T-helper 17 cell (primary cell): ENCODE data around the gene INPP4B. TPM values are rescaled to one million over a fixed set of nuclear protein-coding genes. Genes with fewer than 3 reads are reported as not detected.

ENCODE experiments used
- ATAC-seq: fragments of 150-1000 bp; cut with Tn5 transposase; 2 replicates; pipeline ENCODE4 v1.10.0; 2021; ENCODE audit warnings: mild to moderate bottlenecking, moderate library complexity
- DNase-seq, 3 donors: peaks; one replicate each; pipeline versions ENCODE4 v3.0.0 to v3.0.0-alpha.2; 2020 to 2021
- H3K9me3 ChIP-seq: one replicate; pipeline ENCODE4 v1.7.0; 2013; ENCODE audit warnings: low read length, mild to moderate bottlenecking; ENCODE audit not compliant: control insufficient read depth, poor library complexity, severe bottlenecking
- H3K27ac Mint-ChIP-seq: one replicate; pipeline ENCODE4 v1.8.0; 2022; ENCODE audit warnings: mild to moderate bottlenecking, moderate library complexity, mixed read lengths
- H3K27me3 Mint-ChIP-seq: one replicate; pipeline ENCODE4 v1.8.0; 2022; ENCODE audit warnings: mixed read lengths
- H3K36me3 Mint-ChIP-seq: one replicate; pipeline ENCODE4 v1.8.0; 2022; ENCODE audit warnings: low read depth, mixed read lengths
- H3K4me1 Mint-ChIP-seq: one replicate; pipeline ENCODE4 v1.8.0; 2022; ENCODE audit warnings: mild to moderate bottlenecking, mixed read lengths
- H3K4me3 Mint-ChIP-seq: one replicate; pipeline ENCODE4 v1.8.0; 2022; ENCODE audit warnings: mild to moderate bottlenecking, moderate library complexity, mixed read lengths
- total RNA-seq, 4 donors: library from RNA in 2 of 4; stranded (reverse) in 2 of 4; gene quantifications; one replicate each; pipeline ENCODE4 v1.2.3 and lab custom pipeline; 2022 to 2026

INPP4B gene
- total RNA-seq (100 to 1,000 TPM in 1 of 2 donors, 10 to 100 TPM in 1; 91.8 to 102 TPM), total RNA-seq (lab: John Stamatoyannopoulos, UW) (330 to 368 reads per million in 2 donors)

- DNase-seq (peak; percentile 13 to 25 (median 24)), ATAC-seq (peak; percentile 63)
- no peaks in the 10 kb centered on the region for H3K36me3 Mint-ChIP-seq
- peaks cover 19% of the 10 kb centered on the region for H3K4me1 Mint-ChIP-seq
- peak within 1 kb of the TSS; percentile 94 for H3K4me3 Mint-ChIP-seq
- H3K27me3 Mint-ChIP-seq = peaks cover 32% of the 10 kb centered on the region
- H3K9me3 ChIP-seq = no peaks in the 10 kb centered on the region
- H3K27ac Mint-ChIP-seq = peak within 1 kb of the TSS; percentile 47
These were observed at the start of gene INPP4B for GRCh38 chr4:142846108-142846728. INPP4B (minus strand) TSS chr4:142846301.

GRCh38 chr4:142893012-142893411 lies 46.9 kb upstream of the INPP4B start:
- Mint-ChIP-seq H3K4me3 (no peak overlapping the region), H3K4me1 (no peaks in the 10 kb centered on the region), H3K36me3 (no peaks in the 10 kb centered on the region), H3K27ac (no peak overlapping the region), H3K27me3 (no peaks in the 10 kb centered on the region)
- no peaks in the 10 kb centered on the region for H3K9me3 ChIP-seq
- no peak for DNase-seq
- ATAC-seq = no peak

GRCh38 chr4:142886566-142886965 lies 40.5 kb upstream of the INPP4B start:
- no peak overlapping the region for H3K4me3 Mint-ChIP-seq
- H3K9me3 ChIP-seq = no peaks in the 10 kb centered on the region
- DNase-seq = no peak
- ATAC-seq = no peak
- H3K4me1 Mint-ChIP-seq = no peaks in the 10 kb centered on the region
- no peaks in the 10 kb centered on the region for H3K36me3 Mint-ChIP-seq
- H3K27me3 Mint-ChIP-seq = peaks cover 11% of the 10 kb centered on the region
- H3K27ac Mint-ChIP-seq = no peak overlapping the region

- no peak overlapping the region for H3K27ac Mint-ChIP-seq
- no peaks in the 10 kb centered on the region for H3K9me3 ChIP-seq
- peaks cover 14% of the 10 kb centered on the region for H3K27me3 Mint-ChIP-seq
- no peaks in the 10 kb centered on the region for H3K36me3 Mint-ChIP-seq
- no peak for ATAC-seq
- no peak overlapping the region for H3K4me3 Mint-ChIP-seq
- H3K4me1 Mint-ChIP-seq = no peaks in the 10 kb centered on the region
- no peak for DNase-seq
These were observed 37.1 kb upstream of the INPP4B start for GRCh38 chr4:142883040-142883832.

- Mint-ChIP-seq H3K36me3 (no peaks in the 10 kb centered on the region), H3K4me3 (no peak overlapping the region), H3K27ac (no peak overlapping the region), H3K4me1 (no peaks in the 10 kb centered on the region), H3K27me3 (peaks cover 19% of the 10 kb centered on the region)
- H3K9me3 ChIP-seq = no peaks in the 10 kb centered on the region
- no peak for ATAC-seq
- DNase-seq = no peak
These were observed 36.1 kb upstream of the INPP4B start for GRCh38 chr4:142882159-142882558.

- no peak for ATAC-seq
- H3K4me1 Mint-ChIP-seq = no peaks in the 10 kb centered on the region
- H3K4me3 Mint-ChIP-seq = no peak overlapping the region
- H3K27ac Mint-ChIP-seq = no peak overlapping the region
- no peak for DNase-seq
- H3K36me3 Mint-ChIP-seq = no peaks in the 10 kb centered on the region
- H3K9me3 ChIP-seq = no peaks in the 10 kb centered on the region
- H3K27me3 Mint-ChIP-seq = peaks cover 19% of the 10 kb centered on the region
These were observed 35.2 kb upstream of the INPP4B start for GRCh38 chr4:142881331-142881730.

- no peak overlapping the region for H3K4me3 Mint-ChIP-seq
- peaks cover 7% of the 10 kb centered on the region for H3K27me3 Mint-ChIP-seq
- no peaks in the 10 kb centered on the region for H3K4me1 Mint-ChIP-seq
- H3K9me3 ChIP-seq = no peaks in the 10 kb centered on the region
- no peak overlapping the region for H3K27ac Mint-ChIP-seq
- no peaks in the 10 kb centered on the region for H3K36me3 Mint-ChIP-seq
- DNase-seq (no peak), ATAC-seq (no peak)
These were observed 29.0 kb upstream of the INPP4B start for GRCh38 chr4:142875117-142875516.

GRCh38 chr4:142874684-142875083 lies 28.6 kb upstream of the INPP4B start:
- H3K27me3 Mint-ChIP-seq = peaks cover 11% of the 10 kb centered on the region

GRCh38 chr4:142866685-142867084 lies 20.6 kb upstream of the INPP4B start:
- no peak overlapping the region for H3K4me3 Mint-ChIP-seq
- H3K27ac Mint-ChIP-seq = no peak overlapping the region
- no peaks in the 10 kb centered on the region for H3K9me3 ChIP-seq
- H3K27me3 Mint-ChIP-seq = peaks cover 27% of the 10 kb centered on the region
- H3K36me3 Mint-ChIP-seq = no peaks in the 10 kb centered on the region
- ATAC-seq = no peak
- no peaks in the 10 kb centered on the region for H3K4me1 Mint-ChIP-seq
- no peak for DNase-seq

More at GRCh38 chr4:142874684-142875083, 28.6 kb upstream of the INPP4B start:
- no peak for DNase-seq
- no peaks in the 10 kb centered on the region for H3K36me3 Mint-ChIP-seq
- H3K4me3 Mint-ChIP-seq = no peak overlapping the region
- H3K4me1 Mint-ChIP-seq = no peaks in the 10 kb centered on the region
- no peaks in the 10 kb centered on the region for H3K9me3 ChIP-seq
- no peak for ATAC-seq
- H3K27ac Mint-ChIP-seq = no peak overlapping the region

- peaks cover 39% of the 10 kb centered on the region for H3K27me3 Mint-ChIP-seq
- H3K4me3 Mint-ChIP-seq = no peak overlapping the region
- no peaks in the 10 kb centered on the region for H3K9me3 ChIP-seq
- no peaks in the 10 kb centered on the region for H3K36me3 Mint-ChIP-seq
- no peak overlapping the region for H3K27ac Mint-ChIP-seq
- no peak for ATAC-seq
- no peaks in the 10 kb centered on the region for H3K4me1 Mint-ChIP-seq
- DNase-seq = no peak
These were observed 15.2 kb upstream of the INPP4B start for GRCh38 chr4:142861351-142861750.

- ATAC-seq = no peak
- H3K36me3 Mint-ChIP-seq = no peaks in the 10 kb centered on the region
- H3K9me3 ChIP-seq = no peaks in the 10 kb centered on the region
These were observed 12.9 kb upstream of the INPP4B start for GRCh38 chr4:142858965-142859364.

GRCh38 chr4:142858446-142858845 lies 12.3 kb upstream of the INPP4B start:
- no peak overlapping the region for H3K4me3 Mint-ChIP-seq
- no peaks in the 10 kb centered on the region for H3K36me3 Mint-ChIP-seq
- no peak for ATAC-seq
- no peak for DNase-seq
- H3K4me1 Mint-ChIP-seq = no peaks in the 10 kb centered on the region
- H3K27me3 Mint-ChIP-seq = peaks cover 38% of the 10 kb centered on the region
- no peak overlapping the region for H3K27ac Mint-ChIP-seq
- no peaks in the 10 kb centered on the region for H3K9me3 ChIP-seq

More at GRCh38 chr4:142858965-142859364, 12.9 kb upstream of the INPP4B start:
- Mint-ChIP-seq H3K27ac (no peak overlapping the region), H3K4me1 (no peaks in the 10 kb centered on the region), H3K27me3 (peaks cover 38% of the 10 kb centered on the region), H3K4me3 (no peak overlapping the region)
- no peak for DNase-seq

- H3K9me3 ChIP-seq = no peaks in the 10 kb centered on the region
- DNase-seq (no peak), ATAC-seq (no peak)
- no peak overlapping the region for H3K4me3 Mint-ChIP-seq
- H3K4me1 Mint-ChIP-seq = no peaks in the 10 kb centered on the region
- H3K27me3 Mint-ChIP-seq = peaks cover 47% of the 10 kb centered on the region
- no peaks in the 10 kb centered on the region for H3K36me3 Mint-ChIP-seq
- H3K27ac Mint-ChIP-seq = no peak overlapping the region
These were observed 10.5 kb upstream of the INPP4B start for GRCh38 chr4:142856576-142856975.
